NCI-H128 (cell line): ENCODE data around the gene MPG.
A peak's percentile ranks its signal among the peaks of the same experiment; 100 is the strongest.

Source experiments
- DNase-seq: peaks from one replicate; lab custom pipeline; 2025; ENCODE audit not compliant: unreplicated experiment; lab: John Stamatoyannopoulos, UW

Gene MPG

GRCh38 chr16:50769-51591 is 27.0 kb upstream of the MPG start:
- DNase-seq = no peak

- peak; percentile 89 for DNase-seq
These were observed 24.4 kb upstream of the MPG start, which contains the start of the genes POLR3K and SNRNP25 for GRCh38 chr16:53346-54236. Gene POLR3K (minus strand): TSS chr16:53608. CDS start chr16:53586, 22 bp downstream. Gene SNRNP25 (plus strand): TSS chr16:53828. CDS start chr16:54017, 189 bp downstream.

GRCh38 chr16:54237-54581 is 23.8 kb upstream of the MPG start:
- DNase-seq = no peak

- no peak for DNase-seq
These were observed 22.4 kb upstream of the MPG start for GRCh38 chr16:55571-56136.

DNA sequence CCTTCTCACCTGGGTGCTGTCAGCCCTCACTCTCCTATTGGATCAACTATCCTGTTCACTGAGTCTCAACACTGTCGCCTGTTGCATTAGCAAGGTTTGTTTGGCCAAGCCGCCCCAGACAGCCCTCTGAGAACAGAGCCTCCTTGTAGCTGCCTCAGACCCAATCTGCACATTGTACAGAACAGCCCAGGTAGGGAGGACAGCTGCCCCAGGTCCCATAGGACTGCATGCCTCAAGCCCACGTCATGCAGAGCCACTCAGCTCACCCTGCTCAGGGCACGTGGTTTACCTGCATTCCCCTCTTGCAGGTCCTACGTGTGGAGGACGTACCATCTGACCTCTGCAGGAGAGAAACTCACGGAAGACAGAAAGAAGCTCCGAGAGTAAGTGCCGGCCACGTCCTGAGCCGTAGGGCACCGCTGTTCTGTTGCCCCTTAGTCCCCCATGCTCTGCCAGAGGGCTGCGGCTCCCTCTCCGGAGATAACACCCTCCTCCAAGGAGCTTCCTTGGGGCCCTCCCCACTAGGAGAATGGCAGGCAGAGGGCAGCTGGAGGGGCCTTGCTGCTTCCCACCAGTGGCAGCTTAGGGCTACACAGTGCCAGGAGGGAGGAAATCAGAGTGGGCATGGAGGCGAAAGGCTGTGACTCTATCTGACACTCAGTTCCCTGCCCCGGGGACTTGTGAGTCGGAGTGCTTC is 21.6 kb upstream of the MPG start:
- DNase-seq = no peak

DNA sequence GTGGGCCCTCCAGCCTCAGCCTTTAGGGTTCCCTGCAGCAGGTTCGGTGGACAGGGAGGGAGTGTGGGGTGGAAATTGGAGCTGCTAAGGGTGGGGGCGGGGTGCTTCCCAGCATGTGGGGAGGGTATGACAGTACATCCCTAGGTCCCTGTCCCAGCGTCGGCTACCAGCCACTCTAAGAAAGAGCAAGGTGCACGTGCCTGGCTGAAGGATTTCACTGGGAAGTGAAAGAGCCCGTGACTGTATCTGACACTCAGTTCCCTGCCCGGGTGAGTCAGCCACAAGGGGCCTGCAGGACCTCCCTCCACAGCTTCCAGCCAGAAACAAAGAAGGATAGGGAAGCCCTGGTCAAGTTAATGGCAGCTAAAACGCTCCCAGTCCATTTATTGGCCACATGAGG is 20.3 kb upstream of the MPG start:
- DNase-seq = no peak

DNA sequence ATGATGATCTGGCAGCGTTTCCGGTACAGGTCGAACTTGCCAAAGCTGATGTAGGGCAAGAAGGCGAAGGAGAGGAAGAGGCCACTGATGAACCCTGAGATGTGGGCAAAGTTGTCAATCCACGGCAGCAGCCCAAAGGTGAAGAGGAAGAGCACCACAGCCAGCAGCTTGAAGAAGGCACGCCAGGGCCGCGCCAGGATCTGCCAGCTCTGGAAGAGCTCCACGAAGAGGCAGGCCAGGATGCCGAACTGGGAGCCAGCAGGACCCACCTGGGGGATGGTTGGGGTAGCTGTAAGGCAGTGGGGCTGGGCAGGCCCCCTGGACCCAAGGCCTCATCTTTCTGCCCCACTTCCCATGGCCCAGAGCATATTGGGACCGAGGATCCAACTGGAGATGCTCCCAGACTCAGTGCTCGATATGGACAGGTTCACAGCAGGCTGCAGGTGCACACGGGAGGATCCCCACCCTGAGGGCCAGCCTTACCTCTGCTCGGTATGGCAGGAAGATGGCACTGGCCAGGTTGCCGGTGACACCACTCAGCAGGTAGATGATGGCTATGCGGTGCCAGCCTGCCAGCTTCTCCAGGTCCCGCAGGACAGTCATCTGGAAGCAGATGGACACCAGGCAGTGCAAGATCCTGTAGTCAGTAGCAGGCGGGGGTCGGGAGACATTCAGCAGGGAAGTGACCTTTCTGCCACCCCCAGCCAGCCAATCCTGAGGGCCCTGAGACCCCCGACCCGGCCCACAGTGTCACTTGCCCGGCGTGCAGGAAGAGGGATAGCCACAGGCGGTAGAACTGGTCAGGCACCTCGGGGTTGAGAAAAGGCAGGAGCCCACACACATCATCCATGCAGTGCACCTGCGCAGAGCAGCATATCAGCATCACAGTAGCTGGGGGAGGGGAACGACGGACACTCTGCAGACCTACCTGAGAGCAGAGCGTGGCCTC is 19.3 kb upstream of the MPG start:
- DNase-seq = no peak

DNA sequence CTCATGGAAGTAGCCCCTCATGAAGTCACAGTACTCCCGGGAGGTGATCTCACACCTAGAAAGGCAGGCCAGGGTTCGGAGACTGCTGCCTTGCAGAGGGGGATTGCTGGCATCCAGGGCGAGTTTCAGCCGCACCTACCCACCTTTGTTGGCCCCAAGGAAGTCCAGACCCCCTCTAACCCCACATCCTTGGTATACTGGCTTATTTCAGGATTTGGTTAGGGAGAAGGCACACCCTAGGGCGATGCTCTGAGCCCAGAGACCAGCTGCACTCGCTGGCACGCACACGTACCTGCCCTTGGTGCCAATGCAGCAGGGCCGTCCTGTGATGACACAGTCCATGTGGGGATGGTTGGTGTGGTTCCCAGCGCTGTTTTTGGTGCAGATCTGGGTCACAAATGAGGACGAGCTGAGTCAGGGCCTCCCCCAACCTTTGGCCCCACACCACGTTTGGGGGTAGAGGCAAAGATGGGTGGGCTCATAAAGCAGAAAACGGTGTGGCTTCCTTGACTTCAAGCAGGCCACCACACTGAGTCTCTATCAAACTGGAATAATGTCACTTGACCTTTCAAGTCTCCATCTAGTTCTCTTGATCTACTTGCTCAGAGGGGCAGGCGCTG is 18.5 kb upstream of the MPG start:
- DNase-seq = no peak

GRCh38 chr16:60166-60565 is 17.9 kb upstream of the MPG start:
- DNase-seq = no peak

DNA sequence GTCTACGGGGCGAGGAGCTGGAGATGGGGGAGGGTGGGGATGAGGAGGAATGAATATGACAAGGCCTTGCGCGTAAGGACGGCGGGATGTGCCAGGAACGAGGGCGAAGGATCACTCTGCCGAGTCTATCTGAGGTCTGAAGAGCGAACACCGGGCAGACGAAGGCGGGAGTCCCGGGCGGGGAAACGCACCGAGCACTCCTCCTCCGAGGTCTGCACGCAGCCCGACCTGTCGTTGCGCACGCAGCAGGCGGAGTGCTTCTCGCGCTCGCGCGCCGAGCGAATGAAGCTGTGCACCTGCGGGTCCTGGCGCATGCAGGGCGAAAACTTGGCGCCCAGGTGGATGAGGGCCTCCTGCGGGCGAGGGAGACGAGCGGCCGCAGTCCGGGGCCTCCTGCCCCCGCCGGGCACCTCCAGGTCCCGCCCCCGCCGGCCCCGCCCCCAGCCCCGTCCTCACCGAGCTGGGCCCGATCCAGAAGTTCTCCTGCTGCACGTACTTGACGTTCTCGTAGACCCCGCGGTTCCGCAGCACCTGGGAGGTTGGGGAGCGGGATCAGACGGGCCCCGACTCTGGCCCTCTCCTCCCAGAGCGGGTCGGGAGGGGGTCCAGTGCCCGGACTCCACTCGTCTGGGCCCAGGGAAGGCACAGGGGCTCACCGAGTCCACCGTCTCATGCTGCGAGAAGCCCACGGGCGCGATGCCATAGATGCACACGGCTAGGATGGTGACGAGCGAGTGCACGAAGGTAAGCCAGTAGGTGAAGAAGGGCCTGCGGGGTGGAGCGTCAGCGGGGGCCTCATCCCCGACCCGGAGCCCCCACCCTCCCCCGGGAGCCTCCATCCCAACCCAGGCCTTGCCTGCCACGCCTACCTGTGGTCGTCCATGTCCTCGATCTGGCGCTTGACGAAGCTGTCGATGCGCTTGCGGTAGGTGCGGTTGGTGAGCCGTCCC is 16.8 kb upstream of the MPG start:
- DNase-seq = no peak

GRCh38 chr16:61879-62281 is 16.1 kb upstream of the MPG start:
- DNase-seq = no peak

- no peak for DNase-seq
These were observed 15.6 kb upstream of the MPG start for GRCh38 chr16:62283-62967.

GRCh38 chr16:62968-63391 is 15.0 kb upstream of the MPG start:
- DNase-seq = no peak

GRCh38 chr16:63466-63865 is 14.6 kb upstream of the MPG start:
- no peak for DNase-seq

GRCh38 chr16:63998-64913 is 13.8 kb upstream of the MPG start:
- no peak for DNase-seq

GRCh38 chr16:64914-65255 is 13.1 kb upstream of the MPG start:
- DNase-seq = no peak

GRCh38 chr16:65745-66144 is 12.3 kb upstream of the MPG start:
- peak; percentile 49 for DNase-seq
